Lower leg skin (tissue), 3 donors: ENCODE data around the gene OCLN.

Experiments used
- POLR2A ChIP-seq, 2 donors: fragments of 450-650 bp; IDR thresholded peaks; one replicate each; pipeline ENCODE4 v1.6.1; 2016 to 2017; ENCODE audit warnings: antibody characterized with exemption in 2 of 2, mild to moderate bottlenecking in 1 of 2, moderate library complexity in 1 of 2
- TF ChIP-seq, protein P1 (sequence below), 3 donors: fragments of 450-650 bp; IDR thresholded peaks; one replicate each; pipeline ENCODE4 v1.5.1; 2016; ENCODE audit warnings: antibody characterized with exemption in 3 of 3, mild to moderate bottlenecking in 3 of 3, moderate library complexity in 2 of 3

- TF ChIP-seq, protein P1, sequence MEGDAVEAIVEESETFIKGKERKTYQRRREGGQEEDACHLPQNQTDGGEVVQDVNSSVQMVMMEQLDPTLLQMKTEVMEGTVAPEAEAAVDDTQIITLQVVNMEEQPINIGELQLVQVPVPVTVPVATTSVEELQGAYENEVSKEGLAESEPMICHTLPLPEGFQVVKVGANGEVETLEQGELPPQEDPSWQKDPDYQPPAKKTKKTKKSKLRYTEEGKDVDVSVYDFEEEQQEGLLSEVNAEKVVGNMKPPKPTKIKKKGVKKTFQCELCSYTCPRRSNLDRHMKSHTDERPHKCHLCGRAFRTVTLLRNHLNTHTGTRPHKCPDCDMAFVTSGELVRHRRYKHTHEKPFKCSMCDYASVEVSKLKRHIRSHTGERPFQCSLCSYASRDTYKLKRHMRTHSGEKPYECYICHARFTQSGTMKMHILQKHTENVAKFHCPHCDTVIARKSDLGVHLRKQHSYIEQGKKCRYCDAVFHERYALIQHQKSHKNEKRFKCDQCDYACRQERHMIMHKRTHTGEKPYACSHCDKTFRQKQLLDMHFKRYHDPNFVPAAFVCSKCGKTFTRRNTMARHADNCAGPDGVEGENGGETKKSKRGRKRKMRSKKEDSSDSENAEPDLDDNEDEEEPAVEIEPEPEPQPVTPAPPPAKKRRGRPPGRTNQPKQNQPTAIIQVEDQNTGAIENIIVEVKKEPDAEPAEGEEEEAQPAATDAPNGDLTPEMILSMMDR (IDR thresholded peaks at IDR 0.05), result no peak
- TF ChIP-seq POLR2A (IDR thresholded peaks at IDR 0.05), result no peak
Measured at GRCh38 chr5:69517763-69518212, 25.2 kb downstream of the OCLN start.
